ENCODE data around the gene RCL1. TPM values are rescaled to one million over a fixed set of nuclear protein-coding genes. Genes with fewer than 3 reads are reported as not detected.

The RCL1 gene
- total RNA-seq, 1 experiment from 2014 or later: 10.6 TPM

DNA sequence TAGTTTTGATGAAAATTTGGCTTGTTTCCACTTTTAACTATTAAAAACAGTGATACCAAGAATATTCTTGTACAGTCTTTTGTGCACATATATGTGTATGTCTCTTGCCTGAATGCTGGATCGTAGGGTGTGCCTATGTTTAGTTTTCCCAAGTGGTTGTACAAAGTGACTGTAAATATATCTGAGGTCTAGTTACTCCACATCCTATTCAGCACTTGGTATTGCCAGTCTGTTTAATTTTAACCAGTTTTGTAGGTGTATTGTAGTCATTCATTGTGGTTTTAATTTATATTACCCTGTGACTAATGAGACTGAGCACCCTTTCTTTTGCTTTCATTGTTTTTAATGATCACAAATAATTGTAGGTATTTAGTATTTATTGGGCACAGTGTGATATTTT is 17.8 kb downstream of the RCL1 start:
- no peak for DNase-seq (ENCODE audit: low spot score)

DNA sequence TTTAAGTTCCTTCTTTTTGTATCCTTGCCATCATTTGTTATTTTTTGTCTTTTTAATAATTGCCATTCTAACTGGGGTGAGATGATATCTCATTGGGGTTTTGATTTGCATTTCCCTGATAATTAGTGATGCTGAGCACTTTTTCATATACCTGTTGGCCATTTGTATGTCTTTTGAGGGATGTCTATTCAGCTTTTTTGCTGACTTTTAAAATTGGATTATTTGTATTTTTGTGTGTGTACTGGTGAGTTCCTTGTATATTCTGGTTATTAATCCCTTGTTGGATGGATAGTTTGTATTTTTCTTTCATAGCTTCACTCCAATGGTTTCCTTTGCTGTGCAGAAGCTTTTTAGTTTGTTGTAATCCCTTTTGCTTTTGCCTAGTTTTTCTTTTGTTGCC is 19.1 kb downstream of the RCL1 start:
- no peak for DNase-seq (ENCODE audit: low spot score)

DNA sequence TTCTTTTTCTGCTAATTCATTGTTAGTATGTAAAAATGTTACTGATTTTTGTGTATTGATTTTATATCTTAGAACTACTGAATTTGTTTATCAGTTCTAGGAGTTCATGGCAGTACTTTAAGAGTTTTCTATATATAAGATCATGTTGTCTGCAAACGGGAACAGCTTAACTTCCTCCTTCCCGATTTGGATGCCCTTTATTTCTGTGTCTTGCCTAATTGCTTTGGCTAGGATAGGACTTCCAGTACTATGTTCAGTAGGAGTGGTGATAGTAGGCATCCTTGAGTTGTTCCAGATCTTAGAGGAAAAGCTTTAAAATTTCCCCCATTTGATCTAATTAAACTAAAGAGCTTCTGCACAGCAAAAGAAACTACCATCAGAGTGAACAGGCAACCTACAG is 20.1 kb downstream of the RCL1 start:
- no peak for DNase-seq (ENCODE audit: low spot score)

DNA sequence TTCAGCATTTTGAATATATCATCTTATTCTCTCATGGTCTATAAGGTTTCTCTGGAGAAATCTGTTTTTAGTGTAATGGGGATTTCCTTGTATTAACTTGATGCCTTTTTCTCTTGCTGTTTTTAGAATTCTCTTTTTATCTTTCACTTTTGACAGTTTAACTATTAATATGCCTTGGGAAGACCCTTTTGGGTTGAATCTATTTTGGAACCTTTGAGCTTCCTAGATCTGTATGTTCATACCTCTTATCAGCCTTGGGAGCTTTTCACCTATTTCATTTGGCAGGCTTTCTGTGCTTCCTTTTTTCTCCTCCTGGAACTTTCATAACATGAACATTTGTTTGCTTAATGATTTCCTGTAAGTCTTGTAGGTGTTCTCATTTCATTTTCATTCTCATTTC is 22.2 kb downstream of the RCL1 start:
- DNase-seq (ENCODE audit: low spot score): no peak

DNA sequence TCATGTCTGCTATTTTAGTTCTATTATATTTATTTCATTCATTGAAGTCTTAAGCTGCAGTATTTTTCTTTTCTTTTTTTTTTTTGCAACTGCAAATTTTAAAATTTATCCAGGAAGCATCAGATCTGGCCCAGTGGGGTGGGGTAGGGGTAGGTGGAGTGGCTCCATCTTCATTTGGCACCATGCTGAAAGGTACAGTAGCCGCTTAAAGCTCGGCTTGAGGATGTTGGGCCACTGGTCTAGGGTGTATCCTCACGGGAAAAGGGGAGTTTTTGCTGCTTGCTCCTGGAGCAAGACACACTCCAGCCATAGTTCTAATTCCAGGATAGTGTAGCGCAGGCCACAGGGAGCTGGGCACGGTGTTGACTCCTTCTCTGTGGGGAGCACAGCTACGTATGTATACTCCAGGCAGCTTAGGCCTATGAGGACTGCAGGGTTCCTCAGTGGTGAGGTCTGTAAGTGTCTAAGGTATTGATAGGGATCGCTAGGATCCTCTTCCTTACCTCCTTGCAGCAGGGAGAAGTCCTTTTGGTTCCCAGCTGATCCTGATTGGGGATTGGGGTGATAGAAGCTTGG is 22.7 kb downstream of the RCL1 start:
- no peak for DNase-seq (ENCODE audit: low spot score)

DNA sequence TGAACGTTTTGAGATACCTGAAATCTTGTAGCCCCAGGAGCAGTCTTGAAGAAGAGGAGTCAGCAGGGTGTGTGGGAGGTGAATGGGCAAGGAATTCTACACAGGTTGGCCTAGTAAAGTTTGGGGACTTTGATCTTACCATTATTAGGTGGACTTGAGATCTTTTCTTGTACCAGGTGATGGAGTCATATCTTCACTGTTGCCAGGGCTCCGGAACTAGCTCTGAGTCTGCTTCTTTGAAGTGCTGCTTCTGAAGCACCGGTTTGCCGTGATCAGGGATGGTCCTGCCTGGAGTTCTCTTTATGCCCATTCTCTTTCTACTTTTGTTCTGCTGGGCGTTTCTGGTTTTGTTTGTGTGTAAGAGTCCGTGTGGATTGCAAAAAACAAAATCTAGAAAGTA is 27.4 kb downstream of the RCL1 start:
- no peak for DNase-seq (ENCODE audit: low spot score)

DNA sequence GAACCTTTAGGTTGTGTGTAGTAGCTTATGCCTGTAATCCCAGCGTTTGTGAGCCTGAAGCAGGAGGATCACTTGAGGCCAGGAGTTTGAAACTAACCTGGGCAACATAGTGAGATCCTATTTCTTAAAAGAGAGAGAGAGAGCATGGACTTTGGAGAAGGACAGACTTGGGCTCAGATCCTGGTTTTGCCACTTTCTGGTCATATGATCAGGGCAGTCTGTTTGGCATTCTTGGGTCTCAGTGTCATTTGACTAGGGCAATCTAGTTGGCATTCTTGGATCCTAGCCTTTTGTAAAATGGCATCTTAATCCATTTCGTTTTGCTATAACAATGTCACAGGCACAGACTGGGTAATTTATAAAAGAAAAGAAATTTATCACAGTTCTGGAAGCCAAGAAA is 28.4 kb downstream of the RCL1 start:
- no peak for DNase-seq (ENCODE audit: low spot score)

DNA sequence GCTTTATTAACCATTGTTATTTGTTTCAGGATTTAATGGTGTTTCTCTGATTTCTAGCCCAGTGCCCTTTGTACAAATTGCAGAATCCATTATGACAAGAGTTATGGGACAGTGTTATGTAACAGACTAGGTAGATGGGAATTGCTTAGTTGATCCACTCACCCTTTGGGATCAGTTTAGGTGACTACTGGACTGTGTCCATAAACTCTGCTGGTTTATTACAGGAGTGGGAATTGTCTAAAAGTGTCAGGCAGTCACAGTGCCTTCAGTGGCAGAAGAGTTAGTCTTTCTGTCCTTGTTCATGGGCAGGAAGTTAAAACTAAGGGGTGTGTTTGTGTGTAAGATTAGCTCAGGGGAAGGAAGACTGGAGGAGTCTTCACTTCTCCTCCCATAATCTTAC is 29.3 kb downstream of the RCL1 start:
- DNase-seq (ENCODE audit: low spot score): no peak

DNA sequence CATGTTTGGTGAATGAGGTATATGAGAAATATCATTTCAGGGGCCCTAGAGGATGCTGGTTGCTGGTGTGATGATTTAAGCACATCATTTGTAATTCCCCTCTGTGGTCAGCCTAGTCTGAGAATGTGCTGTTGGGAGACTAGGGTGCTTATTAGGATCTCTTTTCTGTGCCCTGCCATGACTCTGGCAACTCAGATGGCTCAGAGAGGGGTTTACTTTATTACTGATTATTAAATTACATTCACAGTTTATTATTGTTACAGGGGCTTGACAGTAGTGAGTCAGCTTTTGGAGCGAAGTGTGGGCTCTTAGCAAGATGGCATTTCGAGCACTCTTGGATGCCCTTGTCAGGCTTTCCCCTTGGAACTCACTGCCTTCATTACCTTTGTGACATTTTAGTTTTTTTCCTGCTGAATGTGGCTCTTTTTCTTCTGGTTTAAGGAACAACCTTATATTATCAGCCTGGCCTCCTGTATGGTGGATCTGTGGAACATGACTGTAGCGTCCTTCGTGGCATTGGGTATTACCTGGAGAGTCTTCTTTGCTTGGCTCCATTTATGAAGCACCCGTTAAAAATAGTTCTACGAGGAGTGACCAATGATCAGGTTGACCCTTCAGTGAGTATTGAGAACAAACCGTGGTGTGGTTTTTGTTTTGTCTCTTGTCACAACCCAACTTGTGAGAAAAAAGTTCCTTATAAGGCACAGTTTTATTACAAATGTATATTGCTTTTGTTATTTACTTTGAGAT is 33.8 kb downstream of the RCL1 start:
- DNase-seq (ENCODE audit: low spot score): no peak

DNA sequence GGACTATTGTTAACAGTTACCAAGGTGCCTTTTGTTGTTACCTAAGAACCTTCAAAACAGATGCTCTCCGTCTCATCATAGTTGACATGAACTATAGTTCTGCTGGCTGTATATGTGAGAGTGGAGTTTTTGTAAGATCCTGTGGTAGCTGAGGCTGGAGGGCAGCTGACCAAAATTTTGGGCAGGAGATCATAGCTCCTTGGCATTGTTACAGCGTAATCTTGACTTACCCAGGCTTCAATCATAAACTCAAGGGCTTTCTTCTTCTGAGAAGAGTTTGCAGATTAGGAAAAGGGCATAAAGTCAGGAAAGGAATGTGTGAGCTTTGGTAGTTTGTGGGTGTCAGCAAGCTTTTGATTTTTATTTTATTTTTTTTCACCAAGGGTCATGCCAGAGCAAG is 34.5 kb downstream of the RCL1 start:
- DNase-seq (ENCODE audit: low spot score): no peak

DNA sequence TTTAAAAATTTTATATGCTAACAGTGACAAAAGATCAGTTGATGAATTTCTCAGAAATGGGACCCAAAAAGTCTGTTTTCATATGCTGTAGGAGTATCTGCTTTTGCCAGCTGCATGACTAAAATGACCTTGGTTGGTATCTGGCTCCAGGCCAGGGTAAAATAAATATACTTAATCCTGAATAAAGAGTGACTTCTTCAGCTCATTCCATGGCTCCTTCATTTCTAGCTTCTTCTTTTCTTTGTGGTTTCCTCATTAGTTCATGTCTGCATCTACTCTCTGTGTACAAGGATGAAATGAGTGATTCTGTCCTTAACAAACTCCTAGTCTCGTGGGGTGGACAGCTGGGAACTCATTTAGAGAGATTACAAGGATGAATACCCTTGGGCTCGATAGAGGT is 36.0 kb downstream of the RCL1 start:
- DNase-seq (ENCODE audit: low spot score): no peak

DNA sequence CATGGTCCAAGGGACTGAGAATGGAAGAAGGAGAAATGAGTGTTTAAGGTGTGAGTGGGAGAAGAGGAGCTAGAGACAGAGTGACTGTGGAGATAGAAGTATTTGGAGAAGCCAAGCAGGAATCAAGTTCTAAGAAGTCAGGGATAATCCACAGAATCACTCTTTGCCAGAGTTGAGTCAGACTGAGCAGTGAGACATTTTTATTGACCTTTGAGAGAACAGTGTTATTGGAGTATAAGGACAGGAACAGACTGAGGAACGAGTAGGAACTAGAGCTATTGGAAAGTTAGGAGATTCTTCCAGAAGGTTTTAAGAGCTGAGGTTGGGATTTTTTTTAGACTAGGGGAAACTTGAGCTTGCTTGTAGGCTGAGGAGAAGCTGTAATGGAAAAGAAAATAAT is 37.2 kb downstream of the RCL1 start:
- DNase-seq (ENCODE audit: low spot score): no peak

DNA sequence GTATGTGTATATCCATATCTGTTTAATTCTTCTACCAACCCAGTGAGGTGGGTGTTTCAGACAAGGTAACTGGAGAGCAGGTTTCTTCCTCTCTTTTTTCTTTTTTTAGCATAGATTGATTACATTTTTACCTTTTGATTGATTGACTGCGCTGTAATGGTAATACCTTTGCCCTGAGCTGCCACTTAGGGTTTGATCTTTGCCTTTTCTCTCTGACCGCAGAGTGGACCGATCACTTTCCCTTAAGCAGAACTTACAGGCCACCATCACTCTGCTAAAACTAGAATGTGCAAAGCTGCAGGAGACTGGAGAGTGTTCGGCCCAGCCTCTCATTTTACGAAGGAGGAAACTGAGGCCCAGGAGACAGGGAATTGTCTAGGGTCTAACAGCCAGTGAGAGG is 38.0 kb downstream of the RCL1 start:
- no peak for DNase-seq (ENCODE audit: low spot score)

DNA sequence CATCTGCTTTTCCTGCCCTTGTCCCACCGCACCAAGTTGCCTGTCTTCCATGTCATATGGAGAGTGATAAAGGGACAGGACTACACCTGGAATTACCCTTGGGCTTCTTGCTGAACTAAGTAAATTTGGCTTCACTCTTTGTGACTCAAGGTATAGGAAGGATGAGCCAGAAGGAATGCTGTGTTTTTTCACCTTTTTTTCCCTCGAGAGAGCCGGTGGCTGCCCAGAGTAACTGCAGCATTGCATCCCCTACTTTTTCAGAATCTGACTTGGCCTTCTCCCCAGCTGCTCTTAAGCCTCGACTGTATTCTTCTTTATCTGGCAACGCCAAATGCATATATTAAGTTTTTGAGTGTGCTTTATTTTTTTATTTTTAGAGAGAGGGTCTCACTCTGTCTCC is 38.4 kb downstream of the RCL1 start:
- DNase-seq (ENCODE audit: low spot score): no peak

DNA sequence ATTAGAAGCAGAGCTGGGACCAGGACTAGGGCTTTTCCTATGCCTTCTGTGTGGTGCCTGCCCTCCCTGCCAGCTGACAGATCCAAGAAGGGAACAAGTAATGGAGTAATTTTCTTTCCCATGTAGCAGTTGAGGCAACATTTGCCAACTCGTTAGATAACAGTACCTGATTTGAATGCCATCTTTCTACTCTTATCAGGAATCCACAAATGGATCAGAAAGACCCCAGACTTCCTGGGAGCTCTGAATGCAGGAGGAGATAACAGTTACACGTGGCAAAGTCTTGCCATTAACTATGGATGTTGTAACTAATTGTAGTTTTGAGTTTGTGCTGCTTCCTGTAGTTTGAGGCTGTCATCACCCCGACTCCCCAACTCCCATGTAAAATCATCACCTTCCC is 39.2 kb downstream of the RCL1 start:
- DNase-seq (ENCODE audit: low spot score): no peak

DNA sequence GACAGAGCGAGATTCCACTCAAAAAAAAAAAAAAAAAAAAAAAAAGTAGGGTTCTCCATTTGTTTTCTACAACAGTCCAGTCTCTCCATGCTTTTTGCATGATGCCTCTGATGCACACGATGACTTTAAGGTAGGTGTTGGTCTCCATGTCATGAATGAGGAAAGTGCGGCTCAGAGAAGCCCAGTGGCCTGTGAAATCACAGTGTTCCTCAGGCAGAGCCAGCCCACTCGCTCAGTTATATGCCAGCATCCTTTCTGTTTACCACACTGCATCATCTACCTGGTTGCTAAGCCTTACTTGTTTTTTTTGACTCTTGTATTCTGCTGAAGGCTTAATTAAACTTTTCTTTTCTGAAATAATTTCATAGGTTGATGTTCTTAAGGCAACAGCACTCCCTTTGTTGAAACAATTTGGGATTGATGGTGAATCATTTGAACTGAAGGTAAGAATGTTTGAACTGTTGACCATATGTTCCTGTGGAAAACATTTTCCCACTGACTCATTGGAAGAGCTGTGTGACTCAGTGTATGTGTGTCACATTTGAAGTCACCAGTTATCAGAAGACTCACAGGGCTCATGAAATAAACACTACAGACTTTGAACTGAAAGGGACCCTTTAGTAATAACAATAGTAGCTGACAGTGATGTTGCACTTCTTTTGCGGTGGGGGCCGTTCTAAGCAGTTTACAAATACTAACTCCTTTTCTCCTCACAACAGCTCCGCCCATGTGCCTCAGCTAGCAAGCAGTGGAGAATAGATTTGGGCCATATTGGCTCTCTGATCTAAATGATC is 40.2 kb downstream of the RCL1 start:
- DNase-seq (ENCODE audit: low spot score): peak; percentile 91

DNA sequence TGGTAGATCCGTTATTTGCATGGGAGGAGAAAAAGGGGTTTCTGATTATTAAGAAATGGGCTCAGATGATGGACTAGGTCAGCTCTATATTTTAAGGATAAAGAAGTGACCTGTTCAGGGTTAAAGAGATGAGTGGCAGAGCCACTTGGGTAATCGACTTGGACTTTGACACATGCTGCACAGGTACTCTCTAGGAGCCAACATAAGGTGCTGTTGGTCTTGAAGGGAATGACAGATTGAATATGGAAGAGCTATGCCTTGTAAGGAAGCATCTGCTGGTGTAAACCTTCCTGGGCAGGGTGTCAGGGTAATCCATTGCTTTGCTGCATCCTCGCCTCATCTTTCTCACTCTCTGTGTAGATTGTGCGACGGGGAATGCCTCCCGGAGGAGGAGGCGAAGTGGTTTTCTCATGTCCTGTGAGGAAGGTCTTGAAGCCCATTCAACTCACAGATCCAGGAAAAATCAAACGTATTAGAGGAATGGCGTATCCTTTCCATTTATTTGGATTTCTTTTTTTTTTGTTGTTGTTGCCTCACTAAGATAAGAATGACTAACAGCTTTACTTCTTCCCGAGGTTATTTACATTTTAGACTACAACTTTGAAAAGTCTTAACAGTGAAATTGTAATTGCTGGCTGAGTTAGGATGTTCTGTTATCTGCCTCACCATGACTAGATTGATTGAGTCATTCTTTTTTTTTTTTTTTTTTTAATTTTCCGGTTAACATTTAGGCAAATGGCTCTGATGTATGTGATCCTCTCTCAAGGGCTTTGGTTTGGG is 41.2 kb downstream of the RCL1 start:
- no peak for DNase-seq (ENCODE audit: low spot score)

DNA sequence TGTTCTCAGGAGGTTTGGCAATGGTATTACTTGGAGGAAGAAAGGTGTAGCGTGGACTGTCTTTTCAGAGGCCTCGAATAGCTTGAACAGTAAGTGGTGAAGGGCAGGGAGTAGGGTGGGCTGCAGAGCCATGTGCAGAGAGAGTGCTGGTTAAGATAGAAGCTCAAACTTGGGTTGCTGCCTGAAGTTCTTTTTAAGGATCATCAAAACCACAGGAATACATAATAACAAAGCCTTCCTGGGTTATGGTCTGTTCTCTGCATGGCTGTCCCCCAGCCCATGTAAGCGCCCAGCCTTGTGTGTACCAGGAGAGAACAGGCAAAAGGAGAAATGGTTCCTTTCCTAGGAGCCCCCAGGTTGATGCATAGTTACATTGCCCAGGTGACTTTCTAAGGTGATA is 43.9 kb downstream of the RCL1 start:
- no peak for DNase-seq (ENCODE audit: low spot score)

DNA sequence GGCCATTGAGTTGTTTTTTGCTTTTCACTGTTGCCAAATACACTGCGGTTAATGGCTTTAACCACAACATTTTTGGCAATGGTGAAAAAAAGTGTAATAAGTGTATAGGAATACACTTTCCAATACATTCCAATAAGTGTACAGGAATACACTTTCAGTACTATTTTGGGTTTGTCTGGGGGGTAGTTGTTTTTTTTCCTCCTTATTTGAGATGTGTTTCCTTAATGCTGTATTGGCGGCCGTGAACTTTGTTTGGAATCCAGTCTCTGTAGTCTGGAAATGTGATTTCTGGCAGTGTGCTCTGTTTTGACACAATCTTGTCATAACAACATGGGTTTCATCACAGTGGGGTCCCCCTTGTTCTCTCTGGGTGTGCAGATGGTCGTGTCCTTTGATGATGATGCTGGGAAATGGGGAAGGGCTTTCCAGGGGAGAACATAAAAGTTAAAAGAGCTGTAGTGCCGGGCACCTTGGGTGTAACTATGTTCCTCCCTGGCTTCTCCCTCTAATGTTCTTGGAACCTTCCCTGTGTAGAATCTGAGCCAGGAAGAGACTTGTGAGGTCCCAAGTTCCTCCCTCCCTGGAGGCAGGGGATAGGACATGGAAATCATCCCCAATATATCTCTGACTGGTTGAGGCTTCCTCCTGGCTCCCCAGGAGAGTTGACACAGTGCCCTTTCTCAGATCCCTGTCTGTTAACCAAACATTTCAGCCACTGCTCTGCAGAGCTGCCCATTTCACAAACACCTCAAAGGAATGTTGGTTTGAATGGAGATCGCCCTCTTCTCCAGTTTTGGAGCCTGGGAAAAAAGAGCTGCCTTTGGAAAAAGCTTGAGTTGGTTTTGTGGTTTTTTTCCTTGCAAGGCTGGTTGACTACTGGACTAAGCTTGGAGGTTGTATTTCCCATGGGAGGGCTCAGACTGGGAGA is 44.8 kb downstream of the RCL1 start:
- DNase-seq (ENCODE audit: low spot score): peak; percentile 87

DNA sequence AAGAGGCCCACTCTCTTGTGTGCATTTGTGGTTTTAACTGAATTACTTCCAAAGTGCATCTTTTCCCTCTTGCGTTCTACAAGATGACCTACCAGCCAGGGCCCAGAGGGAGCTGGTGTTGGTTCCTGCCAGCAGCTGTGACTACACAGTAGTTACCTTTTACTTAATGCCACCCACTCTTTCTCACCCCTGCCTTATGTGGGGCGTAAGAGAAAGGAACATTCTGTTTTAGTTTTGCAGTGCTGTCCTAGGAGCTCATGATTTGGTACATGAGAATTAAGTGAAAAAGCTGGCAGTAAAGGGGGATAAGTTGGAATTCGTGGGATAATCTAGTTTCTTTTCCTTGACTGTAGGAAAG is 45.4 kb downstream of the RCL1 start:
- no peak for DNase-seq (ENCODE audit: low spot score)

DNA sequence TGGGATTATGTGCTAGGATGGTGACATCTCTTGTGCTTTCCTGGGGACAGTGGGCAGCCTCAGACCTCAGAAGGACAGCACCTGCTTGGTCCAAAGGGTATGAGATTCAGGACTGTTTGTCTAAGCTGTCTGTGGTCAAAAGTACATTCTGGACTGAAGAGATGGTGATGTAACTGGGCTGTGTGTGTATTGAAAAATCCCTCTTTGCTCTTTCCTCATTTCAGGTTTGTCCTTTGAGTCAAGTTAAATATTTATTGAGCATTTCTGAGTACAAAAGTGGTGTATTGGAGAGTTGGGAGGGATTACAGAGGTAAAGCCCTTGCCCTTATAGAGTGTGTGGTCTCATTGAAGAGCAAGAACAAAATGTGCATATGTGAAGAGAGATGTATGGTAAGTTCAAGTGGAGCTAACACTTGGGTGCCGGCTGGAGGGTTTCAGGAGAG is 46.7 kb downstream of the RCL1 start:
- DNase-seq (ENCODE audit: low spot score): no peak
